HEK293T (cell line): ENCODE results near the gene TTLL12.

Source experiments
- CTCF ChIA-PET: fragments of 350-600 bp; formaldehyde crosslinking; extraction: SDS; loops from one replicate; lab custom pipeline; 2021; ENCODE audit warnings: antibody characterized with exemption, inconsistent platforms; lab: Yijun Ruan, JAX
- POLR2A ChIA-PET: fragments of 350-600 bp; formaldehyde crosslinking; extraction: SDS; loops from one replicate; lab custom pipeline; 2020; ENCODE audit warnings: antibody characterized with exemption, inconsistent platforms; lab: Yijun Ruan, JAX
- DNase-seq: peaks from one replicate; pipeline ENCODE4 v3.0.0; 2012; ENCODE audit warnings: mixed read lengths; ENCODE audit errors: extremely low spot score
- ARNT ChIP-seq: fragments of 450-650 bp; IDR thresholded peaks from 2 replicates; pipeline ENCODE4 v1.6.1; 2017; ENCODE audit warnings: mild to moderate bottlenecking
- BHLHE40 ChIP-seq: fragments of 450-650 bp; IDR thresholded peaks from 2 replicates; pipeline ENCODE4 v1.6.1; 2016; ENCODE audit warnings: mild to moderate bottlenecking, moderate library complexity, borderline replicate concordance
- CTBP1 ChIP-seq: fragments of 450-650 bp; IDR thresholded peaks from 2 replicates; pipeline ENCODE4 v1.6.1; 2016; ENCODE audit warnings: borderline replicate concordance
- ELF4 ChIP-seq: fragments of 450-650 bp; IDR thresholded peaks from 2 replicates; pipeline ENCODE4 v1.6.1; 2017; ENCODE audit warnings: antibody characterized with exemption
- FOXA1 ChIP-seq: fragments of 450-650 bp; IDR thresholded peaks from 2 replicates; pipeline ENCODE4 v1.6.1; 2016; ENCODE audit warnings: mild to moderate bottlenecking
- FOXK2 ChIP-seq: fragments of 450-650 bp; IDR thresholded peaks from 2 replicates; pipeline ENCODE4 v1.6.1; 2016; ENCODE audit warnings: mild to moderate bottlenecking
- FOXM1 ChIP-seq: fragments of 450-650 bp; IDR thresholded peaks from 2 replicates; pipeline ENCODE4 v1.6.1; 2017; ENCODE audit warnings: mild to moderate bottlenecking, borderline replicate concordance
- HDGF ChIP-seq: fragments of 450-650 bp; IDR thresholded peaks from 2 replicates; pipeline ENCODE4 v1.6.1; 2017; ENCODE audit warnings: antibody characterized with exemption, borderline replicate concordance
- L3MBTL2 ChIP-seq: fragments of 450-650 bp; conservative IDR thresholded peaks from 2 replicates; pipeline ENCODE4 v1.6.1; 2016; ENCODE audit warnings: mild to moderate bottlenecking
- LEF1 ChIP-seq: fragments of 450-650 bp; IDR thresholded peaks from 2 replicates; pipeline ENCODE4 v1.6.1; 2017; ENCODE audit warnings: mild to moderate bottlenecking, borderline replicate concordance
- NFRKB ChIP-seq: fragments of 450-650 bp; IDR thresholded peaks from 2 replicates; pipeline ENCODE4 v1.6.1; 2016; ENCODE audit warnings: mild to moderate bottlenecking, moderate library complexity
- PKNOX1 ChIP-seq: fragments of 450-650 bp; IDR thresholded peaks from 2 replicates; pipeline ENCODE4 v1.6.1; 2016
- SP1 ChIP-seq: fragments of 450-650 bp; IDR thresholded peaks from 2 replicates; pipeline ENCODE4 v1.6.1; 2017
- SUZ12 ChIP-seq: fragments of 450-650 bp; IDR thresholded peaks from 2 replicates; pipeline ENCODE4 v1.6.1; 2016; ENCODE audit warnings: mild to moderate bottlenecking
- TARDBP ChIP-seq: fragments of 450-650 bp; IDR thresholded peaks from 2 replicates; pipeline ENCODE4 v1.6.1; 2016
- ZNF384 ChIP-seq: fragments of 450-650 bp; IDR thresholded peaks from 2 replicates; pipeline ENCODE4 v1.6.1; 2016

TTLL12 gene

GRCh38 chr22:43209523-43209890 is 22.6 kb upstream of the TTLL12 start:
- no peak for DNase-seq
- POLR2A ChIA-PET, result interaction anchor here (1.1 kb wide), 1 partner anchor 22 kb away, joined by 6 read pairs; the partner anchor contains the start of gene TTLL12
- TF ChIP-seq FOXA1, result no peak
- TF ChIP-seq SP1, result no peak
- TF ChIP-seq PKNOX1, result no peak
- no peak for TF ChIP-seq SUZ12
- TF ChIP-seq FOXK2, result no peak
- TF ChIP-seq ELF4, result no peak
- TF ChIP-seq ARNT, result no peak
- no peak for TF ChIP-seq TARDBP
- no peak for TF ChIP-seq FOXM1
- no peak for TF ChIP-seq CTBP1
- TF ChIP-seq NFRKB, result no peak
- TF ChIP-seq HDGF, result no peak
- TF ChIP-seq BHLHE40, result no peak
- no peak for TF ChIP-seq L3MBTL2
- TF ChIP-seq LEF1, result no peak
- TF ChIP-seq ZNF384, result no peak
- CTCF ChIA-PET, result no interaction called here

- TF ChIP-seq SUZ12, result no peak
- no peak for TF ChIP-seq ZNF384
- TF ChIP-seq TARDBP, result no peak
- no peak for TF ChIP-seq ELF4
- no peak for TF ChIP-seq NFRKB
- TF ChIP-seq PKNOX1, result no peak
- TF ChIP-seq FOXA1, result no peak
- TF ChIP-seq FOXM1, result no peak
- no peak for TF ChIP-seq SP1
- TF ChIP-seq LEF1, result no peak
- TF ChIP-seq CTBP1, result no peak
- TF ChIP-seq ARNT, result no peak
- ChIA-PET POLR2A (interaction anchor here (1.1 kb wide), 1 partner anchor 21 kb away, joined by 6 read pairs; the partner anchor contains the start of gene TTLL12), CTCF (no interaction called here)
- no peak for DNase-seq
Observed at GRCh38 chr22:43208703-43209522, 22.0 kb upstream of the TTLL12 start.

GRCh38 chr22:43207849-43208702 is 21.1 kb upstream of the TTLL12 start:
- POLR2A ChIA-PET, result interaction anchor here (1.4 kb wide), 1 partner anchor 21 kb away, joined by 6 read pairs; the partner anchor contains the start of gene TTLL12
- CTCF ChIA-PET, result interaction anchor here (0.6 kb wide), 1 partner anchor 829 kb away, joined by 3 read pairs; no protein-coding TSS in a partner anchor

DNA sequence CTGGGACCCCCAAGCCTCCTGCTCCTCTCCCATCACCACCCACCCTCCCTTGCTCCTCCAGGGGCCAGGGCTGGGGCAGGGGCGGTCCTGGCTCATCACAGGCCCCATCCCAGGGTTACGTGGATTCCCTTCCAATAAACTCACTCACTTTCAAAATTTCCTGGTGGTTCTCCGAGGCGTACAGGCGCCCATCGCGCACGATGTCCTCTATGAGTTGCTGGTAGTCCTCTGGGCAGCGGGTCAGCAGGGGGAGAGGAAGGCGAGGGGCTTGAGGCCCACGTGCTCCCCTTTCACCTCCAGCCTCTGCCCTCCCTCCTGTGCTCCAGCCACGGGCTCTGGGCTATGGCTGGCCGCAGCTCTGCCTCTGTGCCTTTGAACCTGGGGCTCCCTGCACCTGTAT is 20.5 kb upstream of the TTLL12 start:
- DNase-seq, result no peak
- CTCF ChIA-PET, result interaction anchor here (0.6 kb wide), 1 partner anchor 829 kb away, joined by 3 read pairs; no protein-coding TSS in a partner anchor
- TF ChIP-seq ELF4, result no peak
- no peak for TF ChIP-seq HDGF
- no peak for TF ChIP-seq PKNOX1
- no peak for TF ChIP-seq L3MBTL2
- POLR2A ChIA-PET, result interaction anchor here (1.4 kb wide), 1 partner anchor 20 kb away, joined by 6 read pairs; the partner anchor contains the start of gene TTLL12

More at GRCh38 chr22:43207849-43208702, 21.1 kb upstream of the TTLL12 start:
- no peak for TF ChIP-seq SUZ12
- TF ChIP-seq LEF1, result no peak
- TF ChIP-seq TARDBP, result no peak
- TF ChIP-seq CTBP1, result no peak
- no peak for TF ChIP-seq PKNOX1
- no peak for TF ChIP-seq ZNF384
- TF ChIP-seq NFRKB, result no peak
- TF ChIP-seq FOXA1, result no peak
- no peak for TF ChIP-seq ELF4
- no peak for TF ChIP-seq BHLHE40
- TF ChIP-seq L3MBTL2, result no peak
- TF ChIP-seq ARNT, result no peak
- TF ChIP-seq SP1, result no peak
- TF ChIP-seq HDGF, result no peak
- no peak for TF ChIP-seq FOXK2
- no peak for DNase-seq
